Endometrial microvascular endothelial cells (primary cell): ENCODE data around the gene DAGLA. TPM values are rescaled to one million over a fixed set of nuclear protein-coding genes. Genes with fewer than 3 reads are reported as not detected.

Source experiments
- total RNA-seq: library from RNA; depleted of rRNA; stranded (reverse); fragments of >200 nt; gene quantifications from one replicate; pipeline ENCODE4 v1.2.3, GENCODE V29; 2015; ENCODE audit errors: inconsistent ontology term

DAGLA gene
- total RNA-seq, 1 donor from 2014 or later = 2.5 TPM

Other genes with a start within 250 kb of the DAGLA start
- not detected for gene LRRC10B, start 171.6 kb upstream of the DAGLA start, total RNA-seq
- not detected for gene SYT7, start 99.3 kb upstream of the DAGLA start, total RNA-seq
- 13.7 TPM for gene MYRF, start 72.2 kb downstream of the DAGLA start, total RNA-seq
- 59.3 TPM for gene TMEM258, start 112.2 kb downstream of the DAGLA start, total RNA-seq
- gene FEN1, start 112.5 kb downstream of the DAGLA start, total RNA-seq = 69.3 TPM
- 40.0 TPM for gene FADS1, start 136.6 kb downstream of the DAGLA start, total RNA-seq
- 121 TPM for gene FADS2, start 147.9 kb downstream of the DAGLA start, total RNA-seq
- 307 TPM for gene FADS3, start 211.2 kb downstream of the DAGLA start, total RNA-seq
- gene RAB3IL1, start 237.2 kb downstream of the DAGLA start, total RNA-seq = 2.5 TPM